Caco-2 (cell line): ENCODE measurements around the gene PLCB4. TPM values are rescaled to one million over a fixed set of nuclear protein-coding genes. Genes with fewer than 3 reads are reported as not detected.

Source experiments
- BruUV-seq: library from RNA; stranded (reverse); fragments of 400-500 nt; replicated peaks from 2 replicates; lab custom pipeline; 2021; lab: Mats Ljungman, UMichigan
- CTCF ChIA-PET: fragments of 300-600 bp; sonication (Branson Sonifier 250); formaldehyde crosslinking; loops from one replicate; lab custom pipeline; 2022; ENCODE audit warnings: antibody characterized with exemption; lab: Charles Lee
- POLR2A ChIA-PET: fragments of 300-600 bp; sonication (Branson Sonifier 250); formaldehyde crosslinking; loops from one replicate; lab custom pipeline; 2022; ENCODE audit warnings: antibody characterized with exemption; lab: Charles Lee
- DNase-seq, 2 experiments: peaks; one replicate each; pipeline versions ENCODE4 v3.0.0 to v3.0.0-alpha.2; 2020 to 2022
- H3K27me3 ChIP-seq: replicated peaks from 2 replicates; pipeline ENCODE4 v1.6.0; 2011; ENCODE audit warnings: low read length; ENCODE audit not compliant: control insufficient read depth, insufficient read depth
- H3K36me3 ChIP-seq: 2 replicates; pipeline ENCODE4 v1.5.1; 2011; ENCODE audit warnings: low read length; ENCODE audit not compliant: control insufficient read depth, insufficient read depth
- H3K4me1 ChIP-seq: fragments of 250-450 bp; sonication (Bioruptor Pico); 2 replicates; pipeline ENCODE4 v1.5.1; 2020; ENCODE audit warnings: mild to moderate bottlenecking
- H3K4me3 ChIP-seq: 2 replicates; pipeline ENCODE4 v1.5.1; 2011; ENCODE audit warnings: low read depth, mild to moderate bottlenecking, control low read depth, low read length
- H3K9me3 ChIP-seq: fragments of 250-450 bp; sonication (Bioruptor Pico); 2 replicates; pipeline ENCODE4 v1.5.1; 2020; ENCODE audit warnings: mild to moderate bottlenecking, moderate library complexity
- H3K27ac Mint-ChIP-seq: one replicate; pipeline ENCODE4 v1.8.0; 2022; ENCODE audit warnings: mixed read lengths; ENCODE audit not compliant: unreplicated experiment
- H3K27me3 Mint-ChIP-seq: one replicate; pipeline ENCODE4 v1.8.0; 2022; ENCODE audit warnings: mixed read lengths; ENCODE audit not compliant: insufficient read depth, unreplicated experiment
- H3K36me3 Mint-ChIP-seq: one replicate; pipeline ENCODE4 v1.8.0; 2022; ENCODE audit warnings: mild to moderate bottlenecking, mixed read lengths; ENCODE audit not compliant: insufficient read depth, unreplicated experiment
- H3K4me1 Mint-ChIP-seq: one replicate; pipeline ENCODE4 v1.8.0; 2022; ENCODE audit warnings: low read depth, mixed read lengths; ENCODE audit not compliant: unreplicated experiment
- H3K4me3 Mint-ChIP-seq: one replicate; pipeline ENCODE4 v1.8.0; 2022; ENCODE audit warnings: mild to moderate bottlenecking, moderate library complexity, mixed read lengths; ENCODE audit not compliant: unreplicated experiment
- H3K9me3 Mint-ChIP-seq: one replicate; pipeline ENCODE4 v1.8.0; 2022; ENCODE audit warnings: mixed read lengths; ENCODE audit not compliant: unreplicated experiment
- intact Hi-C: fragments of 100-400 bp; cut with micrococcal nuclease; formaldehyde crosslinking; loops from one replicate; pipeline ENCODE4 v1.10.0; 2022; ENCODE audit not compliant: unreplicated experiment
- total RNA-seq: library from RNA; stranded (reverse); gene quantifications from 2 replicates; pipeline ENCODE4 v1.2.3, GENCODE V29; 2022
- TF ChIP-seq, protein P1 (sequence below), 2 experiments: fragments of 200-600 bp in 1 of 2; IDR thresholded peaks; 1 replicate in 1 of 2; 2 replicates in 1 of 2; pipeline versions ENCODE4 v1.5.1 to v1.8.0; 2011 to 2022; ENCODE audit warnings: antibody characterized with exemption in 1 of 2, control low read depth in 1 of 2, inconsistent platforms in 1 of 2, low read depth in 1 of 2, low read length in 1 of 2, mild to moderate bottlenecking in 1 of 2, moderate library complexity in 1 of 2; ENCODE audit not compliant: insufficient read depth in 1 of 2, severe bottlenecking in 1 of 2, unreplicated experiment in 1 of 2

The PLCB4 gene
- total RNA-seq, 1 experiment from 2014 or later, result 3.0 TPM

DNA sequence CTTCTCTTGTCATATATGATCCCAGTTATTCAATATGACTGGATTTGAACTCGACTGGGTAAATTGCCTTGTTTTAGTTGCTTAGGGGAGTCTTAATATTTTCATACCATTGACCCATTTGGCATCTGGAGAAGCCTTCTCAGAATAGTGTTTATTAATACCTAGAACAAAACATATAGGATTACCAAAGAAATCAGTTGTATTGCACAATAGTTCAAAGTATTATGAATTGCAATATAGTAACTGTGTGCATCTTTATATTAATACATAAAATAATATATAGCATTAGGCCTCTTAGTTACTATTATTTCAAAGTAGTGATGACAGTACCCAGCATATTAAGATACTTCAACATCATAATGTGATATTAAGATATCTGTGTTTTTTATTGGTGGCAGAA is 177.8 kb downstream of the PLCB4 start:
- Mint-ChIP-seq H3K36me3 (no peaks in the 10 kb centered on the region), H3K4me3 (no peak overlapping the region), H3K4me1 (no peaks in the 10 kb centered on the region), H3K27ac (no peak overlapping the region), H3K27me3 (no peaks in the 10 kb centered on the region), H3K9me3 (no peaks in the 10 kb centered on the region)
- ChIA-PET POLR2A (no interaction called here), CTCF (no interaction called here)
- Histone ChIP-seq H3K27me3 (no peaks in the 10 kb centered on the region), H3K4me1 (no peaks in the 10 kb centered on the region), H3K4me3 (no peak overlapping the region), H3K36me3 (no peaks in the 10 kb centered on the region), H3K9me3 (no peaks in the 10 kb centered on the region)
- BruUV-seq, result no TSS peak
- DNase-seq, result no peak
- intact Hi-C loops, result no loop called here
- TF ChIP-seq, protein P1, sequence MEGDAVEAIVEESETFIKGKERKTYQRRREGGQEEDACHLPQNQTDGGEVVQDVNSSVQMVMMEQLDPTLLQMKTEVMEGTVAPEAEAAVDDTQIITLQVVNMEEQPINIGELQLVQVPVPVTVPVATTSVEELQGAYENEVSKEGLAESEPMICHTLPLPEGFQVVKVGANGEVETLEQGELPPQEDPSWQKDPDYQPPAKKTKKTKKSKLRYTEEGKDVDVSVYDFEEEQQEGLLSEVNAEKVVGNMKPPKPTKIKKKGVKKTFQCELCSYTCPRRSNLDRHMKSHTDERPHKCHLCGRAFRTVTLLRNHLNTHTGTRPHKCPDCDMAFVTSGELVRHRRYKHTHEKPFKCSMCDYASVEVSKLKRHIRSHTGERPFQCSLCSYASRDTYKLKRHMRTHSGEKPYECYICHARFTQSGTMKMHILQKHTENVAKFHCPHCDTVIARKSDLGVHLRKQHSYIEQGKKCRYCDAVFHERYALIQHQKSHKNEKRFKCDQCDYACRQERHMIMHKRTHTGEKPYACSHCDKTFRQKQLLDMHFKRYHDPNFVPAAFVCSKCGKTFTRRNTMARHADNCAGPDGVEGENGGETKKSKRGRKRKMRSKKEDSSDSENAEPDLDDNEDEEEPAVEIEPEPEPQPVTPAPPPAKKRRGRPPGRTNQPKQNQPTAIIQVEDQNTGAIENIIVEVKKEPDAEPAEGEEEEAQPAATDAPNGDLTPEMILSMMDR (IDR thresholded peaks at IDR 0.05; ENCODE audit: insufficient read depth in 1 of 2, low read depth in 1 of 2, low read length in 1 of 2, severe bottlenecking in 1 of 2, unreplicated experiment in 1 of 2), result no peak

DNA sequence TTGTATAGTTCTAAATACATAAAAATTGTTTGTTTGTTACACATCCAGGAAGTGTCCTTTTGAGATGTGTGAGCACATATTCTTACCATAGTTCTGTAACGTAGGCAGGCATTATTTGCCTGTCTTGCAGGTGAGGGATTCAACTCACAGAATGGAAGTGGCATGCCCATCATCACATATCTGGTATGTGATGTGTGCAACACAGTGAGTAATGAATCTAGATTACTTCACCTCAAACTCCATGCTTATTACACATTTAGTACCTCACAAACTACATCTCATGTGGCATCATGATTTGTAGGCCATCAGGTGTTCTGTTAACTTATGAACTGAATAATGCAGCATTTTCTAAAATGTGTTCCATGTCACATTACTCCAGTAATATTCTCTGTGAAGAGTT is 181.6 kb downstream of the PLCB4 start:
- Histone ChIP-seq H3K27me3 (no peaks in the 10 kb centered on the region), H3K4me3 (no peak overlapping the region), H3K36me3 (no peaks in the 10 kb centered on the region), H3K9me3 (no peaks in the 10 kb centered on the region), H3K4me1 (no peaks in the 10 kb centered on the region)
- intact Hi-C loops, result no loop called here
- no peak overlapping the region for H3K4me3 Mint-ChIP-seq
- no peak overlapping the region for H3K27ac Mint-ChIP-seq
- ChIA-PET POLR2A (no interaction called here), CTCF (no interaction called here)
- H3K9me3 Mint-ChIP-seq, result no peaks in the 10 kb centered on the region
- TF ChIP-seq, protein P1 (IDR thresholded peaks at IDR 0.05; ENCODE audit: insufficient read depth in 1 of 2, low read depth in 1 of 2, low read length in 1 of 2, severe bottlenecking in 1 of 2, unreplicated experiment in 1 of 2), result no peak
- no TSS peak for BruUV-seq
- H3K27me3 Mint-ChIP-seq, result no peaks in the 10 kb centered on the region
- H3K4me1 Mint-ChIP-seq, result no peaks in the 10 kb centered on the region
- no peak for DNase-seq
- no peaks in the 10 kb centered on the region for H3K36me3 Mint-ChIP-seq

DNA sequence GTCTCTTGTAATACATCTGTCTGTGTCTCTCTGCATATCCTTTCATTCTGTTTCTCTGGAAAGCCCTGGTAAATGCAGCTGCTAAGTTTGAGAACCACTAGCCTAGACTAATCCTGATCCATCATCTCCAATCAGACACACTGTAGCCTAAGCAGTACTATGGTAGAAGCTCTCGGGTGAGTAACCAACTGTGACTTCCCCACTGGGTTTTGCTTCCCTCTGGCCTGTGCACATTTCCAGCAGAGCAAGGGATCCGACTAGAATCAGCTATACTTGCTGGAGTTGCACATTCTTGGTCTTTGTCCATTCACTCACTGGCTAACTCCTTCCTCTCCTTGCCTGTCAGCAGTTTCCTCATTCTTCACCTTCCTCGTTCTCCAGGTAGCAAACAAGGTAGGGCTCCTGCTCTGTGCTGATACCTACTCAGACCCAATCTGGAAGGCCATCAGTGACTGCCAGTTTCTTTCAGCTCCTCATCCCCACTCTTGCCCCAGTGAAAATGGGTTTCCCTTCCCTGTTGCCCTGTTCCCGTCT is 184.2 kb downstream of the PLCB4 start:
- no peaks in the 10 kb centered on the region for H3K36me3 ChIP-seq
- no peaks in the 10 kb centered on the region for H3K36me3 Mint-ChIP-seq
- no peaks in the 10 kb centered on the region for H3K9me3 Mint-ChIP-seq
- H3K4me3 Mint-ChIP-seq, result no peak overlapping the region
- H3K4me1 Mint-ChIP-seq, result no peaks in the 10 kb centered on the region
- DNase-seq, result no peak
- TF ChIP-seq, protein P1 (IDR thresholded peaks at IDR 0.05; ENCODE audit: insufficient read depth in 1 of 2, low read depth in 1 of 2, low read length in 1 of 2, severe bottlenecking in 1 of 2, unreplicated experiment in 1 of 2), result no peak
- no peaks in the 10 kb centered on the region for H3K4me1 ChIP-seq
- no peak overlapping the region for H3K27ac Mint-ChIP-seq
- H3K4me3 ChIP-seq, result no peak overlapping the region
- intact Hi-C loops, result no loop called here
- no peaks in the 10 kb centered on the region for H3K9me3 ChIP-seq
- POLR2A ChIA-PET, result no interaction called here
- H3K27me3 ChIP-seq, result no peaks in the 10 kb centered on the region
- no TSS peak for BruUV-seq
- H3K27me3 Mint-ChIP-seq, result peaks cover 4% of the 10 kb centered on the region
- CTCF ChIA-PET, result no interaction called here
